NCI-H510A treated with DMSO at 0.1 percent for 48 hours (cell line): ENCODE results near the gene TTC6.

ENCODE experiments used
- DNase-seq: peaks from one replicate; lab custom pipeline; 2025; lab: John Stamatoyannopoulos, UW

Gene TTC6

DNA sequence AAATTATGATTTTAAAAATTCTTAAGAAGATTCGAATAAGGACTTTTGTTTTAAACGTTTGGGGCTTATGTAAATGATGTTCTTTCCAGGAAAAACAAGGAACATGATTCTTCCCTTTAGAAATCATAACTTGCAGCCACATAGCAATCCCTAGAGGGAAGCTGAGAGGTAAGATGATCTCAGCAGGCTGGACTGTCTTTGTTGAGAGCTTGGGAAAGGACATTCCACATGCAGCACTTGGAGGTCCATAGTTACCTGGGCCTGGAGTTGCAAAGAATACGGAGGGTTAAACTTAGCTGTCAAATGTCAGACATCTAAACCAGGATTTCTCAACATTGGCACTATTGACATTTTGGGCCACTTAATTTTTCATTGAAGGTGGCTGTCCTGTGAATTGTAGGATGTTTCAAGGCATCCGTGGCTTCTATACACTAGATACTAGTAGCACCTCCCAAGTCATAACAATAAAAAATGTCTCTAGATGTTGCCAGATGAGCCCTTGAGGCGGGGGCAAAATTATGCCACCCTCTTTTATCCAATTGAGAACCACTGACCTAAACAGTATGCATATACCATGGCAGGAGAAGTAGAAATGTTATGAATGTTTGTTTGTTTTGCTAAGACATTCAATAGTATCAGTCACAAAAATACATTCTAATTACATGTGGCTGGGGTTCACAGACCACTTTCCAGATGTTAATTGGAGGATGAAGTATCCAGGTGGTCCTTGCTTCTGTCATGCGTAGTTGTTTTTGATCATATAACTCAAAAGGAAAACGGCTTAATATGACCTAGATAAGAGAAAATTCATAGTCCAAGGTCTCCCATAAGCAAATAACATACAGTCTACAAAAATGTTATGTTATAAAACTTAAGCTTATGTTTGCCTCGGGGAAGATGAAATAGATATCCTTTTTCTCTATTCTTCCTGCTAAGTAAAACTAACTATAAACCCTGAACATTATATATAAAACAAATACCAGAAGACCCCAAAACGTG is 30.5 kb downstream of the TTC6 start:
- DNase-seq: no peak

DNA sequence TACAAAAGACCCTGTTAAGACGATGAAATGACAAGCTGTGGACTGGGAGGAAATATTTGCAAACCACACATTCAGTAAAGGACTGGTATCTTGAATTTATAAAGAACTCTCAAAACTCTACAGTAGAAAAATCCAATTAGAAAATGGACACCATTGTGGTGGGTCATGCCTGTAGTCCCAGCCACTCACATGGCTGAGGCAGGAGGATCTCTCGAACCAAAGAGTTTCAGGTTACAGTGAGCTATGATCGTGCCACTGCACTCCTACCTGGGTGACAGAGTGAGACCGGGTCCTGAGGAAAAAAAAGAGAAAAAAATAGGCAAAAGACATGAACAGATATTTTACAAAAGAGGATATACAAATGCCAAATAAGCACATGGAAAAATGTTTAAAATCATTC is 41.9 kb downstream of the TTC6 start:
- peak; percentile 14 for DNase-seq

DNA sequence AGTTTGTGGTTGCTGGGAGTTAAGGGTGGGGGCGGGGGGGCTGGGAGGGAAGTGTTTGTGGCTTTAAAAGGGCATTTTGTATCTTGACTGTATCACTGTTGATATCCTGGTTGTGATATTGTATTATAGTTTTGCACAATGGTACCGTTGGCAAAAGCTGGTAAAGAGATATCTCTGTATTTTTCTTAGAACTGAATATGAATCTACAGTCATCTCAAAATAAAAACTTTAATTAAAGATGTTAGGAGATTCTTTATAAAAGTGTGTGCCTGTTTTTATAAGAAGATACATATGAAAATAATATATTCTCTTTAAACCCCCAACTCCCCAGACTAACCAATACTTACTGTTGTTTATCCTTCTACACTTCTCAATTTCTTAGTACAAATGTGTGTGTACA is 43.2 kb downstream of the TTC6 start:
- DNase-seq: no peak

DNA sequence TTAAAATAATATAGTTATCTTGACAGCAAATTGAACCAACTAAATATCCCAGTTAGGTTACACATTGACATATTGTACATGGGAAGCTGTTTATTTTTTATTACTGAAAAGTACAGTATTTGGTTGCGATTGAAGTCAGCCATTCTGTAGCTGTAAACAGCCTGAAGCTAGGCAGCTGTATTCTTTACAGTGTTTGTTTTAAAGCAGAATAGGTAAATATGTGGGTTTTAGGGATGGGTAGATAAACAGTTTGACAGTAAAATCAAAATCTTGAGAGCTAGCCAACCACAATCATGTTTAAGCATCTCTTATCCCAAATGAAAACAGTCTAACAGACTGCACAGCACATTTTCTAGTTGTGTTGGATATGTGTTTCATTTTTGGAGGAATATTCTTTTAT is 45.7 kb downstream of the TTC6 start:
- no peak for DNase-seq

GRCh38 chr14:37642125-37642524 is 46.7 kb downstream of the TTC6 start:
- no peak for DNase-seq

- no peak for DNase-seq
These were observed 48.3 kb downstream of the TTC6 start for GRCh38 chr14:37643701-37644100.
